Measurements from ENCODE around the gene FAM47A.

Gene FAM47A

GRCh38 chrX:34132028-34132427 is at the start of gene FAM47A:
Gene FAM47A, minus strand, starts transcription at chrX:34132314. Its CDS starts 36 bp downstream, at chrX:34132278.
- DNase-seq (ENCODE audit: low read depth in 2 of 2) = no peak

DNA sequence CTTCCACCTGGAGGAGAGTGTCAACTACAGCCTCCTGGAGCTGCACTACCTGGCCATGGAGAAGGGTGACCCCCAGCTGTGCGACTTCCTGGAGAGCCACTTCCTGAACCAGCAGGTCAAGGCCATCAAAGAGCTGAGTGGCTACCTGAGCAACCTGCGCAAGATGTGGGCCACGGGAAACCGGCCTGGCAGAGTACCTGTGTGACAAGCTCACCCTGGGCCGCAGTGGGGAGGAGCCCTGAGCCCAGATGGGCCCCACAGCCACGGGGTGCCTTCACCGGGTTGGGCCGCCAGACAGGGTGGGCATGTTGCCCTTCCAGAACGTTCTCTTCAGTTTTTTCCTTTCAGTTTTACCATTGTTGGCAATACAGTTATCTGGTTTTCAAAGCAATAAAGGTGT is 15.2 kb upstream of the FAM47A start:
- DNase-seq (ENCODE audit: low read depth in 2 of 2) = no peak

GRCh38 chrX:34146906-34147305 is 14.8 kb upstream of the FAM47A start:
- no peak for DNase-seq (ENCODE audit: low read depth in 2 of 2)

DNA sequence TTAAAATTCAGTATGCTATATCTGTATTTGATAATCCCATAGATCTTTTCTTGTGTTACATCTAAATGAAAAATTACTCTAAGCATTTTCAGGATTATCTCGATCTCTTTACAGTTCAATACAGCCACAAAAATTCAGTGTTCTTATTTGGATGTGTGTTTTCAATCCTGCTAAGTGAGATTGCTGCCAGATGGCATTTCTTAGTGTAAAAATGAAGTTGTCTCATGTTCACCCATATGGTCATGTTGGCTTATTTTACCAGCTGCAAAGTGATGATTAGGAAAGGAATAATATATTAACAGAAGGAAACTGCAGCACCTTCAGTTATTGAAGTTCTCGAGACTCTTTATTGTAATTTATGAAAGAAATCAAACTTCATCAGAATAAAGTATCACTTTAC is 12.1 kb upstream of the FAM47A start:
- DNase-seq (ENCODE audit: low read depth in 2 of 2) = no peak

GRCh38 chrX:34140816-34141215 is 8.7 kb upstream of the FAM47A start:
- DNase-seq (ENCODE audit: low read depth in 2 of 2) = no peak

GRCh38 chrX:34130980-34131744 is 952 bp downstream of the FAM47A start:
- DNase-seq (ENCODE audit: low read depth in 2 of 2) = no peak

DNA sequence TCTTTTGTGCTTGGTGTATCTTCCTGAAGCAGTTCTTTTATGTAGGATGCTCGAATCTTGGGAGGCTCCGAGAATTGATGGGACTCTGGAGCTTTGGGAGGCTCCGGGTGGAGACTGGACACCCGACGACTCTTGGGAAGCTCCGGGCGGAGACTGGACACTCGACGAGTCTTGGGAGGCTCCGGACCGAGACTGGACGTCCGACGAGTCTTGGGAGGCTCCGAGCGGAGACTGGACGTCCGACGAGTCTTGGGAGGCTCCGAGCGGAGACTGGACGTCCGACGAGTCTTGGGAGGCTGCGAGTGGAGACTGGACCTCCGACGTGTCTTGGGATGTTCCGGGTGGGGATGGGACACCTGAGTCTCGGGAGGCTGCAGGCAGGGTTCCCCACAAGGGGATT is 1.6 kb downstream of the FAM47A start:
- no peak for DNase-seq (ENCODE audit: low read depth in 2 of 2)

GRCh38 chrX:34126011-34126410 is 6.1 kb downstream of the FAM47A start:
- DNase-seq (ENCODE audit: low read depth in 2 of 2) = no peak

GRCh38 chrX:34119122-34119521 is 13.0 kb downstream of the FAM47A start:
- no peak for DNase-seq (ENCODE audit: low read depth in 2 of 2)

- DNase-seq (ENCODE audit: low read depth in 2 of 2) = no peak
Measured at GRCh38 chrX:34112459-34112858, 19.7 kb downstream of the FAM47A start.
